Skin epidermis (tissue), 12 donors: ENCODE measurements around the gene DNAH9.
A peak's percentile ranks its signal among the peaks of the same experiment; 100 is the strongest.

Experiments
- H3K27ac ChIP-seq, 21 experiments: fragments of 200-600 bp; sonication (generic) in 11 of 21; one replicate each; pipeline ENCODE4 v1.5.0; 2020; ENCODE audit warnings: mild to moderate bottlenecking in 3 of 21, inconsistent platforms in 2 of 21, moderate library complexity in 2 of 21
- H3K4me3 ChIP-seq, 7 experiments: fragments of 200-600 bp; sonication (generic) in 2 of 7; one replicate each; pipeline ENCODE4 v1.5.0; 2020; ENCODE audit warnings: inconsistent platforms in 2 of 7, mild to moderate bottlenecking in 2 of 7, moderate library complexity in 1 of 7

Gene DNAH9

GRCh38 chr17:11997972-11998233 lies 399.6 kb downstream of the DNAH9 start:
- Histone ChIP-seq H3K4me3 (peak overlapping the region; percentile 69 to 96 (median 83)), H3K27ac (peak overlapping the region in 20 of 21 experiments; percentile 26 to 98 (median 94))

- Histone ChIP-seq H3K4me3 (no peak overlapping the region), H3K27ac (no peak overlapping the region)
Observed at GRCh38 chr17:11999696-12000095, 401.4 kb downstream of the DNAH9 start.

- Histone ChIP-seq H3K4me3 (no peak overlapping the region), H3K27ac (no peak overlapping the region)
Observed at GRCh38 chr17:12007466-12007865, 409.2 kb downstream of the DNAH9 start.
